Urinary bladder (tissue), 4 donors: ENCODE data around the gene VEZF1. TPM values are rescaled to one million over a fixed set of nuclear protein-coding genes. Genes with fewer than 3 reads are reported as not detected.

Experiments
- DNase-seq: peaks from one replicate; pipeline ENCODE4 v3.0.0-alpha.2; 2015; ENCODE audit errors: extremely low spot score
- H3K27ac ChIP-seq: one replicate; pipeline ENCODE4 v1.5.1; 2013; ENCODE audit warnings: low read depth, mild to moderate bottlenecking, moderate library complexity
- H3K36me3 ChIP-seq: one replicate; pipeline ENCODE4 v1.6.1; 2013; ENCODE audit warnings: mild to moderate bottlenecking, moderate library complexity; ENCODE audit not compliant: insufficient read depth
- H3K4me1 ChIP-seq: one replicate; pipeline ENCODE4 v1.6.1; 2013; ENCODE audit warnings: mild to moderate bottlenecking, moderate library complexity; ENCODE audit not compliant: insufficient read depth
- H3K4me3 ChIP-seq: one replicate; pipeline ENCODE4 v1.5.1; 2013; ENCODE audit warnings: low read depth, low read length
- WGBS: extraction: QIAGEN DNeasy Blood & Tissue Kit; methylation state at CpG from one replicate; pipeline ENCODE4 v1.1.7; 2013; 5-methylcytosine and 5-hydroxymethylcytosine counted together
- polyA plus RNA-seq: library from polyadenylated mRNA; stranded (reverse); fragments of 200-250 nt; gene quantifications from one replicate; pipeline ENCODE4 v1.2.3, GENCODE V29; 2013
- total RNA-seq: library from RNA; depleted of rRNA; stranded (reverse); fragments of >200 nt; gene quantifications from one replicate; pipeline ENCODE4 v1.2.3, GENCODE V29; 2014
- donor health status: healthy with polysubstance abuse.
- donor health status: healthy.

VEZF1 gene
- total and polyA plus RNA-seq, 2 donors: 58.7 to 84.5 TPM

- no peak overlapping the region for H3K27ac ChIP-seq
- H3K36me3 ChIP-seq: no peaks in the 10 kb centered on the region
- H3K4me1 ChIP-seq: no peaks in the 10 kb centered on the region
- no peak for DNase-seq
- WGBS: 99% methylated on average over 8 of the region's 8 CpGs
- H3K4me3 ChIP-seq: no peak overlapping the region
Observed at GRCh38 chr17:57957120-57957850, 30.8 kb downstream of the VEZF1 start.

- H3K4me1 ChIP-seq: no peaks in the 10 kb centered on the region
- 54% methylated on average over 13 of the region's 13 CpGs for WGBS
- no peak for DNase-seq
- H3K36me3 ChIP-seq: no peaks in the 10 kb centered on the region
- H3K27ac ChIP-seq: no peak overlapping the region
- no peak overlapping the region for H3K4me3 ChIP-seq
Observed at GRCh38 chr17:57956291-57957119, 31.5 kb downstream of the VEZF1 start.

GRCh38 chr17:57955183-57955931 lies 32.7 kb downstream of the VEZF1 start, which contains the start of gene CUEDC1:
Gene CUEDC1, minus strand, starts transcription at chr17:57955412. Its CDS starts 69,848 bp downstream, at chr17:57885564.
- H3K4me3 ChIP-seq: peak within 1 kb of the TSS; percentile 86
- DNase-seq: no peak
- H3K4me1 ChIP-seq: no peaks in the 10 kb centered on the region
- WGBS: under 1% methylated on average over 79 of the region's 79 CpGs
- H3K36me3 ChIP-seq: no peaks in the 10 kb centered on the region
- H3K27ac ChIP-seq: peak within 1 kb of the TSS; percentile 84

- Histone ChIP-seq H3K36me3 (no peaks in the 10 kb centered on the region), H3K4me3 (peak overlapping the region; percentile 86), H3K4me1 (no peaks in the 10 kb centered on the region), H3K27ac (peak overlapping the region; percentile 84)
- DNase-seq: no peak
- WGBS: under 1% methylated on average over 83 of the region's 85 CpGs
Observed at GRCh38 chr17:57954397-57955182, 33.5 kb downstream of the VEZF1 start.

GRCh38 chr17:57953705-57954396 lies 34.2 kb downstream of the VEZF1 start:
- 47% methylated on average over 13 of the region's 13 CpGs for WGBS

GRCh38 chr17:57953219-57953618 lies 34.8 kb downstream of the VEZF1 start:
- no peaks in the 10 kb centered on the region for H3K4me1 ChIP-seq
- no peak overlapping the region for H3K4me3 ChIP-seq
- WGBS: 66% methylated on average over 1 of the region's 1 CpG

More at GRCh38 chr17:57953705-57954396, 34.2 kb downstream of the VEZF1 start:
- no peaks in the 10 kb centered on the region for H3K4me1 ChIP-seq
- peak overlapping the region; percentile 84 for H3K27ac ChIP-seq
- DNase-seq: no peak
- peak overlapping the region; percentile 86 for H3K4me3 ChIP-seq
- no peaks in the 10 kb centered on the region for H3K36me3 ChIP-seq

GRCh38 chr17:57949649-57950048 lies 38.4 kb downstream of the VEZF1 start:
- 90% methylated on average over 5 of the region's 5 CpGs for WGBS
- Histone ChIP-seq H3K4me3 (no peak overlapping the region), H3K4me1 (no peaks in the 10 kb centered on the region), H3K36me3 (no peaks in the 10 kb centered on the region), H3K27ac (peak overlapping the region; percentile 26)
- DNase-seq: no peak

More at GRCh38 chr17:57953219-57953618, 34.8 kb downstream of the VEZF1 start:
- Histone ChIP-seq H3K36me3 (no peaks in the 10 kb centered on the region), H3K27ac (no peak overlapping the region)
- DNase-seq: no peak

- H3K36me3 ChIP-seq: no peaks in the 10 kb centered on the region
- H3K4me3 ChIP-seq: no peak overlapping the region
- WGBS: 36% methylated on average over 5 of the region's 5 CpGs
- no peaks in the 10 kb centered on the region for H3K4me1 ChIP-seq
- peak overlapping the region; percentile 75 for H3K27ac ChIP-seq
- no peak for DNase-seq
Observed at GRCh38 chr17:57948555-57949420, 39.3 kb downstream of the VEZF1 start.

GRCh38 chr17:57948169-57948554 lies 39.9 kb downstream of the VEZF1 start:
- DNase-seq: no peak
- Histone ChIP-seq H3K4me3 (no peak overlapping the region), H3K27ac (peak overlapping the region; percentile 75)

GRCh38 chr17:57947369-57947768 lies 40.7 kb downstream of the VEZF1 start:
- Histone ChIP-seq H3K36me3 (no peaks in the 10 kb centered on the region), H3K4me1 (no peaks in the 10 kb centered on the region), H3K27ac (peak overlapping the region; percentile 81), H3K4me3 (no peak overlapping the region)
- no peak for DNase-seq
- WGBS: 73% methylated on average over 9 of the region's 9 CpGs

More at GRCh38 chr17:57948169-57948554, 39.9 kb downstream of the VEZF1 start:
- no peaks in the 10 kb centered on the region for H3K36me3 ChIP-seq
- WGBS: 44% methylated on average over 5 of the region's 5 CpGs
- no peaks in the 10 kb centered on the region for H3K4me1 ChIP-seq

GRCh38 chr17:57946798-57947358 lies 41.2 kb downstream of the VEZF1 start:
- Histone ChIP-seq H3K27ac (peak overlapping the region; percentile 81), H3K4me3 (peak overlapping the region; percentile 20), H3K36me3 (no peaks in the 10 kb centered on the region), H3K4me1 (no peaks in the 10 kb centered on the region)
- DNase-seq: no peak
- 5% methylated on average over 10 of the region's 10 CpGs for WGBS
